ENCODE measurements around the gene OXGR1. TPM values are rescaled to one million over a fixed set of nuclear protein-coding genes. Genes with fewer than 3 reads are reported as not detected.

The OXGR1 gene
- total RNA-seq, 4 donors from 2014 or later = 3.8 to 19.5 (median 8.7) TPM

DNA sequence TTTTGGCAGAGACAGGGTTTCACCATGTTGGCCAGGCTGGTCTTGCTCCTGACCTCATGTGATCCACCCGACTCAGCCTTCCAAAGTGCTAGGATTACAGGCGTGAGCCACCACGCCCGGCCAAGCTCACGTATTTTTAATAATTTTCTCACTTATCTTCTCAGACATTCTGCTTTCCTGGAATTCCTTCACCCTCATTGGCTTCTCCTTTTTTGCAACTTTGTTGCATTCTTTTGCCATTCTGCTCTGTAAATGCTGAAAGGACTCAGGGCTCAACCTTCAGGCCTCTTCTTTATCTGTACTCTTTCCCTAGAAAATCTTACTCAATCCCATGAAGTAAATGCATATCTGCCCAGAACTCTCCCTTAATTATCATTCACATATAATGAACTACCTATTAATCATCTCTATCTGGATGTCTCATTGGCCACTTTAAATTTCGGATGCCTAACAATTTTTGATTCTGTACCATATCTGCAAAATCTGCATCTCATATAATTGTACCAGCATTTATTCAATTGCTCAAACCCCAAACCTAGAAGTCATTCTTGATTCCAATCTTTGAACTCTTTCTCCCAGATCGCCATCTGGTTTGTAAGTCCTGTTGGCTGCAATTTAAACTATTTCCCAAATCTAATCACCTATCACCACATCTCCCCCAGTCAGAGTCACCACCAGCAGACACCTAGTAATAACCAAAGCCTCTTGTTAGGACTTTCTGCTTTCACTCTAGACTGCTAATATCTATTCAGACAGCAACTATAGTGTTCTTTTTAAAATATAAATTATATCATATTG lies 18.2 kb upstream of the OXGR1 start:
- WGBS = 78% methylated on average over 7 of the region's 7 CpGs
- Histone ChIP-seq H3K4me3 (no peak overlapping the region), H3K9me3 (no peaks in the 10 kb centered on the region), H3K27ac (no peak overlapping the region), H3K27me3 (no peaks in the 10 kb centered on the region), H3K36me3 (no peaks in the 10 kb centered on the region), H3K4me1 (no peaks in the 10 kb centered on the region)
- no peak for DNase-seq (ENCODE audit: low spot score in 2 of 2)
- TF ChIP-seq EP300 (IDR thresholded peaks at IDR 0.05) = no peak
- no peak for TF ChIP-seq POLR2AphosphoS5 (IDR thresholded peaks at IDR 0.05)
- TF ChIP-seq POLR2A (IDR thresholded peaks at IDR 0.05) = no peak
- TF ChIP-seq, protein P1, sequence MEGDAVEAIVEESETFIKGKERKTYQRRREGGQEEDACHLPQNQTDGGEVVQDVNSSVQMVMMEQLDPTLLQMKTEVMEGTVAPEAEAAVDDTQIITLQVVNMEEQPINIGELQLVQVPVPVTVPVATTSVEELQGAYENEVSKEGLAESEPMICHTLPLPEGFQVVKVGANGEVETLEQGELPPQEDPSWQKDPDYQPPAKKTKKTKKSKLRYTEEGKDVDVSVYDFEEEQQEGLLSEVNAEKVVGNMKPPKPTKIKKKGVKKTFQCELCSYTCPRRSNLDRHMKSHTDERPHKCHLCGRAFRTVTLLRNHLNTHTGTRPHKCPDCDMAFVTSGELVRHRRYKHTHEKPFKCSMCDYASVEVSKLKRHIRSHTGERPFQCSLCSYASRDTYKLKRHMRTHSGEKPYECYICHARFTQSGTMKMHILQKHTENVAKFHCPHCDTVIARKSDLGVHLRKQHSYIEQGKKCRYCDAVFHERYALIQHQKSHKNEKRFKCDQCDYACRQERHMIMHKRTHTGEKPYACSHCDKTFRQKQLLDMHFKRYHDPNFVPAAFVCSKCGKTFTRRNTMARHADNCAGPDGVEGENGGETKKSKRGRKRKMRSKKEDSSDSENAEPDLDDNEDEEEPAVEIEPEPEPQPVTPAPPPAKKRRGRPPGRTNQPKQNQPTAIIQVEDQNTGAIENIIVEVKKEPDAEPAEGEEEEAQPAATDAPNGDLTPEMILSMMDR (IDR thresholded peaks at IDR 0.05) = no peak

DNA sequence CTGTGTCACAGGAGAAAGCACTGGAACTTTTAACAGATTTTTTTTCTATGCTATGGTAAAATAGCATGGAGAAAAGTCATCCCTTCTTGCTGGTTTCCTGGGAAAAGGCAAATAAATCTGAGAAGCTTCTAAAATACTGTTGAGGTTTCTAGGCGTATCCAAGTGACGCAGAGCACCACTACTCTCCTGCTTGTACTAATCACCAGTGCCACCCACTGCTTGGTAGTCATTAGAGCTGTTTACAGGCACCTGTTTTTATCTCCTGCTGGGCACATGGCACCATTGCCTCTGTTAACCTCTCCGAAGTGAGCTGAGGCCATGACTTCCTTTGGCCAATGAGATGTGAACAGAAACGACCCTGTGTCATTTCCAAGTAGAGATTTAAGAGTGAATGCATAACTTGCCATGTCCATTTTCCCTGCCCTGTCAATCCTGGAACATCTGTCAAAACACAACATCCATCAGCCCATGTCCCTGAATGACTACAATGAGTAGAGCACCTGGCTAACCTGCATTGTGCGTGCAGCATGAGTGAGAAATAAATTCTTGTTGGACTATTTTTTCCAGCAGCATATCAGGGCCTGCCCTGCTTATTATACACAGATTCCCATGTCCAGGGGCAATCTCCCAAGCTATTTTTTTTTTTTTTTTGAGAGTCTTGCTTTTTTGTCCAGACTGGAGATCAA lies 17.3 kb upstream of the OXGR1 start:
- H3K9me3 ChIP-seq = no peaks in the 10 kb centered on the region
- no peaks in the 10 kb centered on the region for H3K36me3 ChIP-seq
- no peak for DNase-seq (ENCODE audit: low spot score in 2 of 2)
- H3K4me3 ChIP-seq = no peak overlapping the region
- H3K4me1 ChIP-seq = no peaks in the 10 kb centered on the region
- TF ChIP-seq EP300 (IDR thresholded peaks at IDR 0.05) = no peak
- TF ChIP-seq, protein P1 (IDR thresholded peaks at IDR 0.05) = no peak
- no peak for TF ChIP-seq POLR2AphosphoS5 (IDR thresholded peaks at IDR 0.05)
- 76% methylated on average over 5 of the region's 5 CpGs for WGBS
- H3K27ac ChIP-seq = no peak overlapping the region
- H3K27me3 ChIP-seq = no peaks in the 10 kb centered on the region

- H3K36me3 ChIP-seq = no peaks in the 10 kb centered on the region
These were observed 14.4 kb upstream of the OXGR1 start for GRCh38 chr13:97008643-97009042.

GRCh38 chr13:97005625-97006262 lies 11.5 kb upstream of the OXGR1 start:
- Histone ChIP-seq H3K27ac (no peak overlapping the region), H3K9me3 (no peaks in the 10 kb centered on the region), H3K4me3 (no peak overlapping the region), H3K36me3 (no peaks in the 10 kb centered on the region), H3K27me3 (no peaks in the 10 kb centered on the region), H3K4me1 (no peaks in the 10 kb centered on the region)
- DNase-seq (ENCODE audit: low spot score in 2 of 2) = no peak
- TF ChIP-seq EP300 (IDR thresholded peaks at IDR 0.05) (no peak), POLR2AphosphoS5 (IDR thresholded peaks at IDR 0.05) (no peak), POLR2A (IDR thresholded peaks at IDR 0.05) (no peak)
- TF ChIP-seq, protein P1 (IDR thresholded peaks at IDR 0.05) = no peak
- 33% methylated on average over 1 of the region's 1 CpG for WGBS

More at GRCh38 chr13:97008643-97009042, 14.4 kb upstream of the OXGR1 start:
- DNase-seq (ENCODE audit: low spot score in 2 of 2) = no peak
- Histone ChIP-seq H3K27ac (no peak overlapping the region), H3K9me3 (no peaks in the 10 kb centered on the region), H3K27me3 (no peaks in the 10 kb centered on the region), H3K4me1 (no peaks in the 10 kb centered on the region), H3K4me3 (no peak overlapping the region)
- no peak for TF ChIP-seq POLR2AphosphoS5 (IDR thresholded peaks at IDR 0.05)
- TF ChIP-seq POLR2A (IDR thresholded peaks at IDR 0.05) = no peak
- TF ChIP-seq, protein P1 (IDR thresholded peaks at IDR 0.05) = no peak
- no peak for TF ChIP-seq EP300 (IDR thresholded peaks at IDR 0.05)
- WGBS = 60% methylated on average over 4 of the region's 4 CpGs

- 38% methylated on average over 2 of the region's 2 CpGs for WGBS
- Histone ChIP-seq H3K27ac (no peak overlapping the region), H3K27me3 (no peaks in the 10 kb centered on the region), H3K4me3 (no peak overlapping the region), H3K36me3 (no peaks in the 10 kb centered on the region), H3K4me1 (no peaks in the 10 kb centered on the region), H3K9me3 (no peaks in the 10 kb centered on the region)
- TF ChIP-seq, protein P1 (IDR thresholded peaks at IDR 0.05) = no peak
- TF ChIP-seq POLR2A (IDR thresholded peaks at IDR 0.05) (no peak), EP300 (IDR thresholded peaks at IDR 0.05) (no peak), POLR2AphosphoS5 (IDR thresholded peaks at IDR 0.05) (no peak)
- DNase-seq (ENCODE audit: low spot score in 2 of 2) = no peak
These were observed 10.6 kb upstream of the OXGR1 start for GRCh38 chr13:97004886-97005285.

All from suprapubic skin (tissue), 4 donors.